Limb (tissue), 2 donors: ENCODE results near the gene RSPH4A.
A peak's percentile ranks its signal among the peaks of the same experiment; 100 is the strongest.
"Not testable (repeated sequence)": the region's sequence is repeated elsewhere in the genome, so short reads cannot be mapped to it uniquely, and the experiment has no call there.

Experiments
- DNase-seq, 2 donors: peaks; one replicate each; pipeline ENCODE4 v3.0.0-alpha.2; 2016; ENCODE audit errors: extremely low spot score in 2 of 2

RSPH4A gene

DNA sequence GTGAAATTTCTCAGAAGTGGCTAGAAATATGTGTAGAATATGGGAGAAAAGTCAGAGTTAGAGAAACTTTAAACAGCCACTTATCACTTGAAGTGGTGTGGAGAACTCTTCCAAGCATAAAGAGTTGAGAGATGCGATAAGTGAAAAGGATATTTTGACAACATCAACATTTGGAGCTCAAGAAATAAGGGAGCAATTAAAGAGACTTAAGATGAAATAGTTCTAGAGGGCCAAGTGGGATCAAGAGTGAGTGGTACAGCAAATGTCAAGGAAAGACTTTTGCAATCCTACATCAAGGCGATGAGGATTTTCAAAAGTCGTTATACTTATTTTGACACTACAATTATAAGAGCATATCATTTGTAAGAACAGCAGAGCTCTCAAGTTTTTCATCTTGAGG, 9.6 kb downstream of the RSPH4A start:
- DNase-seq: no peak

DNA sequence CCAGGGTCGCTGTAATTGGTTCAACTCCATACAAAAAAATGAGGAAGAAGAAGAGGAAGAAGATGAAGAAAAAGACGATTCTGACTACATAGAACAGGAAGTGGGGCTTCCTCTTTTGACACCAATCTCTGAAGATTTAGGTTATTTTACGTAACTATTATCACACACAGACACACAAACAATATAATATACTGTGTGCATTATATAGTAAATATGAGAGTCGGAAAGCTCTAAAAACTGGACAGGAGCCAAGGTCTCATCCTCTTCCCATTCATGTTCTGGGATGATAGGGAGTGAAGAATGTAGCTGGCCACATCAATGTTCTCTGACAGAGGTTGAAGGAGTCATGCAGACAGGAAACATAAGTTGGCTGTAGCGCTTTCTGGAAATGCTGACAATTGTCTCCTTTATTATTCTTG, 13.3 kb downstream of the RSPH4A start:
- no peak for DNase-seq

DNA sequence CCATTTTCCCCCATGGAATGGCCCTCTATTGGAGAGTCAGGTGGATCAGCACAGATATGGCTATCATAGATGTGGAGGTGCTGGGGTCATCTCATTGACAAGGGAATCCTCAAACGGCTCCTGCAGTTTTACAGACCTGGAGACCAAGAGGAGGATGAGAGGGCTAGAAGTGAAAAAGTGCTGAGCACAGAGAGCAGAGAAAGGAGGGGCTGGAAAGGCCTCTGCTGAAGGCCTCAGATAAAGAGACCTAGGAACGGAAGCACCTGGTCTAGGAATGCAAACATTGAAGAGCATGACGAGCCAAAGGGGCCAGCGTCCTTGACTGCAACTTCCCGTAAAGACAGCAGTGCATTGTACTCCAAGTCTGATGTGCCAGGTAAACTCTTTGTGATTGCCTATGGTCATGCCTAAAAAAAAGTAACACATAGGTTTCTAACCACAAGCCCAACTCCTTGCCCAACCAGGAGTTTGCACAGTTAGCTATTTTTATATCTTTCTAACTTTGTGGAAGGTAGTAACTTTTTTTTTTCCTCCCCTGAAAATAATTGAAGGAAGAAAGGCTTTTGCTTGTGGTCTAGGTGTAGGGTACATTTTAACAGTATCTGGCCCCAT, 15.2 kb downstream of the RSPH4A start:
- no peak for DNase-seq

DNA sequence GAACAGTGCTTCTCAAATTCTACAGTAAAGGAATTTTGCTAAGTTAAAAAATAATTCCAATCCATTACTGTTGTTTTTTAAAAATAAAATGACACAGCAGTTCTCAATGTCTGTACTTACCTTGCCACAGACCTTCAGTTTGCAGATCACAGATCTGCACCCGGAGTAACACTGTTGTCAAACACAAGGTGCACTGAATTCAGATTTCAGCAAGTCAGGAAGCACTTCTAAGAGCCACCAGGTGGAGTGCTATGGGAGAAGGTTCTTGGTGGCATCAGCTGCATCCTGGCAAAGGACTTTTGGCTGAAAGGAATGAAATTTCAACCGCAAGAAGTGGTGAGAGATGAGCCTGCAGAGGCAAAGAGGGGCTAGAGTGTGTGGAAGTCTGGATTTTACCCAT, 17.4 kb downstream of the RSPH4A start:
- no peak for DNase-seq

DNA sequence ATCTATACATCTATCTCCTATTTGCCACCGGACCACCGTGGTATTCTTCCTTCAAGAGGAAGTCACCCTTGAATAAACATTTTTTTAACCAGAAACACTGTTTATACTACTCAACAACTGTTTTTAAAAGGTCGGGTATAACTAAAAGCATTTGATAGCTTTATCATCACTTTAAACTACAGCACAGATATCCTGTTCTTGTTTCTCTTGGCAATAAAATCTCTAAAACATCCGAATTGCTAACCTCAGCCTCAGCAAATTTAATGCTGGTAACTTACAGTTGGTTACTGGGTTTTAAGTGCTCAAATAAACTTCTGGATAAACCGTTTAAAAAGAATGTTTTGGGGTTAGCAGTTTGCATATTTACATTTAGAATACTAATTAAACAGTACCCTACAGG, 31.9 kb downstream of the RSPH4A start:
- DNase-seq: no peak

DNA sequence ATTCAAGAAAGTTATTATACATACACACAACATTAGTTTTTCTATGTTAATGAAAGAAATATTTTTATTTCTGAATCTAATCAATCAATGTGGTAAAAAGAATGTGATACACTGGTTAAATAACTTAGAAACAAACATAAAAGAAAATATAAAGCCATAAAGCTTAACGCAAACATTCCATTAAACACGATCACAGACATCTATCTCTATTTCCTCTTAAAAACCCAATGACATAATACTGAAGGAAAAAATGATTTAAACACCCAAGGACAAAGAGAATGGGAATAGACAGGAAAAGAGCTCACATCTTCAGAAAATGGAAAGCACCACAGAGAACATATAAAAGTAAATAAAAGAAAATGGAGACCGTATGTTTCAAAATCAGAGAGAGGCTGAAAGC, 32.9 kb downstream of the RSPH4A start:
- DNase-seq: no peak

DNA sequence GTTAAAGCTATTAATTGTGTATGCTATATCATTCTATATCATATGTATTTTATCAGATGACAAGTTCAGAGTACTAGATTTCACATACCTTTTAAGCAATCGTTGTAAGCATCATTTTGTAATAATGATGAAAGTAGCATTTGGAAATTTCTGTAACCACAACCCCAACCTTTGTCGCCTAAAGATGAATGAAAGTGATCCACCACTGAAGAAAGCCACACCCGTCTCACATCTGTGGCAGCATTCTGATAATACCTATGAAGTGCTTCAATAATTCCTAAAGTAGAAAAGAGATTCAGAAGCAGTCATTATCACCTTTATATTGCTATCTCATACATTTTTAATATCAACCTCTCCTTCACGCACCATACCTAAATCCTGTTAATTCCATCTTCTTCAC, 35.6 kb downstream of the RSPH4A start:
- DNase-seq: no peak

DNA sequence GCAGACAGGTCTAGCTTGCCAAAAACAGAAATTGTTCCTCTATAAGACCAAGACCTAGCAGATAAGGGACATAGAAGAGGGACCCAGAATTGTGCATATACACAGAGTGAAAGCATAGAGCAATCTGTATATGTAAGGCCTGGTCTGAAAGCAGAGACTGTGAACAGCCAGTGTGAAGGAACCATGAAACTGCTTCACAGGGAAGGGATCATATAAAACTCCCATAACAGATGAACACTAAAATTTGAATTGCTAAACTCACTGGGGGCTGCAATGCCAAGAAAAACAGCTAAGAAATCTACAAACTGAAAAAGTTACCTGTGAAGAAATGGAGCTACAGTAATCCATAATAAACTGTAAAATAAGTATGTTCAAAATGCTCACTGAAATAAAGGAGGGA, 45.3 kb downstream of the RSPH4A start:
- DNase-seq: no peak

DNA sequence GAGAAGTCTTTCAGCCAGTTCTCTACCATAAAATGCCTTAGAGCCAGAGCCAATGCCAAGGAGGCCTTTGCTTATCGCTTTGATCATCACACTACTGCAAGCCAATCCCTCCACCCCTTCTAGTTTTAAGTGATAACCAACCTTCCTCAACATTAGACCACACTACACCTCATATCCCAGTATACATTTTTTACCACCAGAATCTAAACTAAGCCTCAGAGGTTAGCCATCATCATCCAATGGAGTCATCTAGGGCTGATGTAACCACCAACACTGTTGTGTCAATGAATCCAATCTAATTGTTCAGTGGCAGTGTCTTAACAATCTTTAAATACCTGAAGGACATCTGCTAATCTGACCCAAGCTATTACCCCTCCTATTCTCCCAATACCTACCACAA, 45.9 kb downstream of the RSPH4A start:
- DNase-seq: no peak

DNA sequence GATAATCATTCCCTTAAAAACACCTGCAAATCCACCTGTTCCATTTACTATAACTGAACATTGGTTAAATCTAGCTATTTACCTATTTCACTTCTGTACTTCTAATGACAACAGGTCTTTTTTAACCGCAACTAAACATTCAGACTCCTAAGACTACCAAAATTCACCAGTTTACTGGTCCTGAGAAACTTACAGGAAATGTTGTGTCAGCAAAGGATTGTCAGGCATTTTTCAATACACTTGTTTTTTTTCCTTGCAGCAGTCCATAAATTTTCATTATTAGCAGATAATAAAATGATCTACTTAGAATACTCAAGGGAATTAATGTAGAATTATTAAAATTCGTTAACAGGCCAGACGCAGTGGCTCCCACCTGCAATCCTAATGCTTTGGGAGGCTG, 47.0 kb downstream of the RSPH4A start:
- DNase-seq: no peak

DNA sequence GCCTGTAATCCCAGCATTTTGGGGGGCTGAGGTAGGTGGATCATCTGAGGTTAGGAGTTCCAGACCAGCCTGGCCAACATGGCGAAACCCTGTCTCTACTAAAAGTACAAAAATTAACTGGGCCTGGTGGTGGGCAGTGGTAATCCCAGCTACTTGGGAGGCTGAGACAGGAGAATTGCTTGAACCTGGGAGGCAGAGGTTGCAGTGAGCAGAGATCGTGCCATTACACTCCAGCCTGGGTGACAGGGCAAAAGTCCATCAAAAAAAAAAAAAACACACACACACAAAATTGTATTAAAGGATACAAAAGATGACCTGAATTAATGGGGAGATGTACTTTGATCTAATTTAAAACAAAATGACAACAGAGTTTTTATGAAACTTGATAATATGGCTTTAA, 47.9 kb downstream of the RSPH4A start:
- DNase-seq: not testable (repeated sequence)

DNA sequence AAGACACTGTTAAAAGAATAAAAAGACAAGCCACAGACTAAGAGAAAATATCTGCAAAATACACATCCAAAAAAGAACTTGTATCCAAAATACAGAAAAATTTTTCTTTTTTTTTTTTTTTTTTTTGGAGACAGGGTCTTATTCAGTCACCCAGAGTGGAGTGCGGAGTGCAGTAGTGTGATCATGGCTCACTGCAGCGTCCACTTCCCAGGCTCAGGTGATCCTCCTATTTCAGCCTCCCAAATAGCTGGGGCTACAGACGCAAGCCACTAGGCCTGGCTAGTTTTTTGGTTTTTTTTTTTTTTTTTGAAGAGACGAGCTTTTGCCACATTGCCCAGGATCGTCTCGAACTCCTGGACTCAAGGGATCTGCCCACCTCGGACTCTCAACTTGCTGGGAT, 49.2 kb downstream of the RSPH4A start:
- DNase-seq: no peak

DNA sequence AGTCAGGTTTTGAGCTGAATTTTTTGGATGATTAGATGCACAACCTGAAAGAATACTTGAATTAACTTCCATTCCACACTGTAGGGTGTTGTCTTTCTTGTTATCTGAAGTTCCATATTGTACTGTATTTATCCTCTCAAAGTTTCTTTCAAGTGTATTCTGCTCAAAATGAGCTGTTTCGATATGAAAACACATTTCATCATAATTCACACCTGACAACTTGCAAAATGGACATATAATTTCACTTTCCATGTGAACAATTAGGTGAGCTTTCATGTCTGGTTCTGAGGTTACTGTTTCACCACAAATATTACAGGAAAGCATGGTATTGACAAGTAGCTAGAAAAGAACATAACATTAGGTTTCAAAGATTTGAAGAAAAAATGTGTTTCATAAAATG, 50.6 kb downstream of the RSPH4A start:
- no peak for DNase-seq

DNA sequence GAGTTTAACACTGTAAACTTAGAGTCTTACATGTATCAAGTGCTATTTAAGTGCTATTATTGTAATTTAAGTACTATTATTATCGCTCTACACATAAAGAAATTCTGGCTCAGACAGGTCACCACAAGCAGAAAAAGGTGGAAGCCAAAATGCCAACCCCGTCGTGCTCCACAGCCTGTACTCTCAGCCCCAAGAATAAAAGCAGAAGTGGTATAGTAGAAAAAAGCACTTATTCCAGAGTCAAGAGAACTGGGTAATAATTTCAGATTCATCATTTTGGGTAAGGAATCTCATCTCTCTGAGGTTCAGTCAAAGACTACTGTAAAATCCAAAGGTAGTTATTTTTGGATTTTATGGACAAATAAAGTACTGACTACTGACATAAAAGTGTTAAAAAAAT, 51.3 kb downstream of the RSPH4A start:
- DNase-seq: no peak

DNA sequence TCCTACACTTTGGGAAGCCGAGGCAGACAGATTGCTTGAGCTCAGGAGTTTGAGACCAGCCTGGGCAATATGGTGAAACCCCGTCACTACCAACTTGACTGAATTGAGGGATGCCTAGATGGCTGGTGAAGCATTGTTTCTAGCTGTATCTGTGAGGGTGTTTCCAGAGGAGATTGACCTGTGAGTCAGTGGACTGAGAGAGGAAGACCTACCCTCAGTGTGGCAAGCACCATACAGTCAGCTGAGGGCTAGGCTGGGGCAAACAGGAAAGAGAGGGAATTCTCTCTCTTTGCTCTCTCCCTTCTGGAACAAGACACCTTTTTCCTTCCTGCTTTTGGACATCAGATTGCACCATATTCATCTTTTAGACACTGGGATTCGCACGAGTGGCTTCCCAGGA, 56.0 kb downstream of the RSPH4A start:
- DNase-seq: no peak

DNA sequence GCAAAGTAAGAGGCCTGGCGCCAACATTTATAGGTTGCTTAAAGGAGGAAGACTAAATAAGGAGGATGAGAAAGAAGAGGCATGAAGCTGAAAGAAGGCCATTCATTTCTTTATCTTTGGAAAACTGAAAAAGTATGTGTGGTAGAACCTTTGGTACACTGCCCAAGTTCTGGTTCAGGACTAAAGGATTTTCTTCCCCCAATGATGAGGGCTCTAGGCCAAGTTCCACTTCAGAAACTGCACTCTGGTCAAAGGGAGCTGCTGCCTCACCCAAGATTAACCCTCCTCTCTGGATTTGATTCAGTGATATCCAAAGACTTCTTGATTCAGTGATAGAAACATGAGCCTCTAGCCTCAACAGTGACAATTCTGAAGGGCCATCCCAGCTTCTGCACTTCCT, 59.7 kb downstream of the RSPH4A start:
- DNase-seq: no peak

DNA sequence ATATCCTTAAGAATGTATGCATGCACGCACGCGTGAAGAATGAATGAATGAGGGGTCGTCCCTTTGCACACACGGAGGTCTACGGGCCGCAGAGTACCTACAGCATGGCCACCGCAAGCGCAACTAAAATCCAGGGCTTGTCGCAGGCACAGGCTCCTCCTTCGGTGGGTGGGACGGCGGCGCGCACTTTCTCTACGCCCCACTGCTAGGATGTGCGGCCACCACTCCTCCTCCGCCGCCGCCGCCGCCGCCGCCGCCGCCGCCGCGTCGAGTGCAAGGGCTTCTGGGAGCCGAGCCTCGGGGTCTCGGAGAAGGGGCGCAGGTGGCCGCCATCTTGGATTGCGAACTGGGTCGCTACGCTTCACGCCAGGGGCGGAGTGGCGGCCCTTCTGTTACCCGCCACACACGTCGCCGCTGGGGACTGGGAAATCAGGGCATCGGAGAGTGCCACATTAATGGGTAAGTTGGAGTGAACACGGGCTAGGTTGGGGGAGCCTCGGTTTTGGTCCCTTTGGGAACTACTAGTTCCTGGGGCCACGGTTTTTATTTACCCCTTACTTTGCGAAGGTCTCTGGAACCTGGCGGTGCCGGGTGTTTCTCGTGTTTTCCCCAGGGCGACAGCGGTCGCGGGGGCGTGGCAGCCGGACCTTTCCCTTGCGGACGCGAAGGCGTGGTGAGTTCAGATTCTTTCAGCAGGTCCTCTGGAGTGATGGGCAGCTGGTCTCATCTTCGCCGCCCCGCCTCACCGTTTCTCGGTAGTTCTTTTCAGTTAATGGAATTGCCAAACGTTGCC, 64.8 kb downstream of the RSPH4A start, which contains the start of gene KPNA5:
Gene KPNA5, plus strand, starts transcription at position 332 of the 793 bp plus-strand sequence. Its CDS starts 124 bp downstream, at position 456.
- peak; percentile 94 to 95 for DNase-seq

DNA sequence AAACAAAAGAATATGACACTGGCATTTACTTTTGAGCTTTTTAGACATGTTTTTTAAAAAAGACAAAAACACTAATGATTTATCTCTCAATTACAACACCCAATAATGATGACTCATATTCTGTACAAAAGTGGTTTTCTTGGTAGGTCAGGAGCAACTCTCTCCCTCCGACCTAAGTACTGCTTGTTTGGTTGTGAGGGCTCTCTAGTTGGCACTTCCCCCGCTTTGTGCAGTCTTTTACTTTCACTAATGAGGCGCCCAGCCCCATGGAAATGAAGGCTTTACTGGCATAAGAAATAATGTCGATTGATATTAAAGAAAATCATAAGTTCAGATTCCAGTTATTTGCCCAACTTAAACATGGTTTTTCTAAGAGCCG, 66.0 kb downstream of the RSPH4A start:
- no peak for DNase-seq
